H1 (cell line): ENCODE data around the gene SMYD1. TPM values are rescaled to one million over a fixed set of nuclear protein-coding genes. Genes with fewer than 3 reads are reported as not detected.

Experiments used
- CTCF ChIA-PET: fragments of 300-600 bp; sonication (Branson Sonifier 250); formaldehyde crosslinking; loops from one replicate; lab custom pipeline; 2021; ENCODE audit not compliant: partially characterized antibody; lab: Charles Lee
- POLR2A ChIA-PET: fragments of 300-600 bp; sonication (Branson Sonifier 250); formaldehyde crosslinking; loops from one replicate; lab custom pipeline; 2021; ENCODE audit warnings: inconsistent platforms; ENCODE audit not compliant: partially characterized antibody; lab: Charles Lee
- DNase-seq, 2 experiments: peaks; one replicate each; pipeline versions ENCODE4 v3.0.0 to v3.0.0-alpha.2; 2010 to 2022; ENCODE audit warnings: low spot score in 2 of 2, low read depth in 1 of 2, mixed read lengths in 1 of 2
- FAIRE-seq: peaks from 2 replicates; lab custom pipeline; 2011; peaks lifted over from hg19 to GRCh38; lab: Jason Lieb, UNC
- H2AFZ ChIP-seq: 2 replicates; pipeline ENCODE4 v1.8.1; 2012; ENCODE audit warnings: low read length, inconsistent platforms
- H2AK5ac ChIP-seq: 2 replicates; pipeline ENCODE4 v1.6.1; 2013; ENCODE audit warnings: low read depth, low read length
- H2BK120ac ChIP-seq: replicated peaks from 2 replicates; pipeline ENCODE3; 2013; ENCODE audit warnings: low read depth, low read length, inconsistent platforms
- H2BK12ac ChIP-seq: 2 replicates; pipeline ENCODE4 v1.6.1; 2013; ENCODE audit warnings: low read depth, low read length
- H2BK15ac ChIP-seq: 2 replicates; pipeline ENCODE4 v1.6.1; 2013; ENCODE audit warnings: low read length
- H2BK20ac ChIP-seq: 2 replicates; pipeline ENCODE4 v1.6.1; 2013; ENCODE audit warnings: low read length
- H2BK5ac ChIP-seq: 2 replicates; pipeline ENCODE4 v1.6.1; 2013; ENCODE audit warnings: low read depth, low read length
- H3K14ac ChIP-seq: 2 replicates; pipeline ENCODE4 v1.6.1; 2013; ENCODE audit warnings: inconsistent platforms; ENCODE audit not compliant: insufficient read length
- H3K18ac ChIP-seq: 2 replicates; pipeline ENCODE4 v1.6.1; 2013; ENCODE audit warnings: low read length; ENCODE audit errors: extremely low read depth
- H3K23ac ChIP-seq: 2 replicates; pipeline ENCODE4 v1.6.1; 2013; ENCODE audit warnings: inconsistent platforms; ENCODE audit not compliant: insufficient read length
- H3K23me2 ChIP-seq: 2 replicates; pipeline ENCODE4 v1.6.1; 2013; ENCODE audit warnings: low read depth, low read length
- H3K27ac ChIP-seq: 2 replicates; pipeline ENCODE4 v1.6.1; 2011; ENCODE audit warnings: low read depth, low read length, inconsistent platforms
- H3K27me3 ChIP-seq, 4 experiments: replicated peaks in 1 of 4; 1 replicate in 1 of 4; 2 replicates in 3 of 4; pipeline versions ENCODE4 v1.6.1 to v1.8.1; 2011 to 2013; ENCODE audit warnings: low read length in 3 of 4, mild to moderate bottlenecking in 3 of 4, inconsistent platforms in 2 of 4, mixed read lengths in 2 of 4, moderate library complexity in 1 of 4; ENCODE audit not compliant: control insufficient read depth in 3 of 4, insufficient read depth in 3 of 4; ENCODE audit errors: extremely low read depth in 1 of 4
- H3K36me3 ChIP-seq, 4 experiments: 2 replicates each; pipeline versions ENCODE4 v1.6.1 to v1.8.1; 2011 to 2013; ENCODE audit warnings: mild to moderate bottlenecking in 4 of 4, low read length in 3 of 4, moderate library complexity in 2 of 4, control low read depth in 1 of 4, inconsistent platforms in 1 of 4; ENCODE audit not compliant: insufficient read depth in 4 of 4, control insufficient read depth in 2 of 4
- H3K4ac ChIP-seq: replicated peaks from 2 replicates; pipeline ENCODE3; 2013; ENCODE audit warnings: low read length, low read depth, mixed read lengths, inconsistent platforms; ENCODE audit not compliant: insufficient read length
- H3K4me1 ChIP-seq, 4 experiments: replicated peaks in 1 of 4; 1 replicate in 1 of 4; 2 replicates in 3 of 4; pipeline versions ENCODE4 v1.6.1 to v1.8.1; 2011 to 2013; ENCODE audit warnings: low read length in 3 of 4, inconsistent platforms in 2 of 4, mixed read lengths in 1 of 4; ENCODE audit not compliant: insufficient read depth in 4 of 4, control insufficient read depth in 3 of 4
- H3K4me2 ChIP-seq, 2 experiments: 2 replicates each; pipeline versions ENCODE4 v1.6.1 to v1.8.1; 2011 to 2013; ENCODE audit warnings: low read depth in 2 of 2, low read length in 2 of 2, control low read depth in 1 of 2, inconsistent platforms in 1 of 2, mild to moderate bottlenecking in 1 of 2; ENCODE audit not compliant: insufficient read depth in 1 of 2
- H3K4me3 ChIP-seq, 4 experiments: fragments of 200-600, 300-600 bp in 1 of 4; sonication (generic), shearing (Covaris generic), sonication (Bioruptor Twin) in 1 of 4; 2 replicates each; pipeline versions ENCODE4 v1.5.1 to v1.8.1; 2011 to 2016; ENCODE audit warnings: low read length in 4 of 4, low read depth in 3 of 4, control low read depth in 2 of 4, inconsistent platforms in 2 of 4, mild to moderate bottlenecking in 2 of 4, mixed read lengths in 1 of 4, moderate library complexity in 1 of 4; ENCODE audit not compliant: insufficient read depth in 2 of 4; ENCODE audit errors: extremely low read depth in 1 of 4
- H3K56ac ChIP-seq: replicated peaks from 2 replicates; pipeline ENCODE3; 2013; ENCODE audit warnings: low read depth, mild to moderate bottlenecking, mixed read lengths, low read length, inconsistent platforms; ENCODE audit not compliant: insufficient read length
- H3K79me1 ChIP-seq: 2 replicates; pipeline ENCODE4 v1.6.1; 2013; ENCODE audit warnings: low read depth, low read length, control low read depth
- H3K79me2 ChIP-seq, 2 experiments: 2 replicates each; pipeline versions ENCODE4 v1.6.1 to v1.8.1; 2012 to 2013; ENCODE audit warnings: low read length in 2 of 2, mild to moderate bottlenecking in 2 of 2, inconsistent platforms in 1 of 2; ENCODE audit not compliant: insufficient read depth in 2 of 2, control insufficient read depth in 1 of 2
- H3K9ac ChIP-seq, 4 experiments: replicated peaks in 1 of 4; 1 replicate in 1 of 4; 2 replicates in 3 of 4; pipeline versions ENCODE4 v1.6.1 to v1.8.1; 2011 to 2013; ENCODE audit warnings: low read depth in 3 of 4, low read length in 3 of 4, control low read depth in 2 of 4, mild to moderate bottlenecking in 2 of 4, moderate library complexity in 2 of 4, inconsistent platforms in 1 of 4; ENCODE audit errors: extremely low read depth in 1 of 4
- H3K9me3 ChIP-seq, 2 experiments: 2 replicates each; pipeline versions ENCODE4 v1.6.1 to v1.8.1; 2012 to 2013; ENCODE audit warnings: mild to moderate bottlenecking in 2 of 2, moderate library complexity in 2 of 2, control low read depth in 1 of 2, inconsistent platforms in 1 of 2, low read depth in 1 of 2, low read length in 1 of 2, mixed read lengths in 1 of 2; ENCODE audit not compliant: insufficient read depth in 2 of 2
- H4K20me1 ChIP-seq, 2 experiments: replicated peaks in 1 of 2; 2 replicates each; pipeline versions ENCODE3 to v1.8.1; 2011 to 2013; ENCODE audit warnings: inconsistent platforms in 2 of 2, low read length in 2 of 2, mild to moderate bottlenecking in 1 of 2; ENCODE audit not compliant: insufficient read depth in 2 of 2, control insufficient read depth in 1 of 2
- H4K5ac ChIP-seq: 2 replicates; pipeline ENCODE4 v1.6.1; 2013; ENCODE audit warnings: low read length, low read depth, mixed read lengths, inconsistent platforms; ENCODE audit not compliant: insufficient read length
- H4K8ac ChIP-seq: 2 replicates; pipeline ENCODE4 v1.8.0; 2013; ENCODE audit warnings: mild to moderate bottlenecking, moderate library complexity, low read length, inconsistent platforms; ENCODE audit not compliant: insufficient read depth; ENCODE audit errors: extremely low read depth
- H4K91ac ChIP-seq: replicated peaks from 2 replicates; pipeline ENCODE3; 2013; ENCODE audit warnings: low read length, mixed read lengths, inconsistent platforms; ENCODE audit not compliant: insufficient read length
- EP300 ChIP-seq, 2 experiments: IDR thresholded peaks; 1 replicate in 1 of 2; 2 replicates in 1 of 2; pipeline ENCODE4 v1.6.1; 2011 to 2012; ENCODE audit warnings: low read depth in 2 of 2, low read length in 2 of 2, mild to moderate bottlenecking in 2 of 2, borderline replicate concordance in 1 of 2, inconsistent platforms in 1 of 2, moderate library complexity in 1 of 2
- EZH2 ChIP-seq: fragments of 200-600 bp; sonication (generic); IDR thresholded peaks from 2 replicates; pipeline ENCODE4 v1.7.1; 2012; ENCODE audit warnings: low read depth, mild to moderate bottlenecking, moderate library complexity, low read length, inconsistent platforms; ENCODE audit not compliant: severe bottlenecking
- JUN ChIP-seq: IDR thresholded peaks from 2 replicates; pipeline ENCODE4 v1.6.1; 2011; ENCODE audit warnings: low read depth, mild to moderate bottlenecking, improper control_type of control experiment, low read length
- MAX ChIP-seq: IDR thresholded peaks from 2 replicates; pipeline ENCODE4 v1.6.1; 2012; ENCODE audit warnings: inconsistent platforms
- YY1 ChIP-seq: IDR thresholded peaks from 2 replicates; pipeline ENCODE4 v1.6.1; 2011; ENCODE audit warnings: low read depth, mild to moderate bottlenecking, low read length
- ZNF274 ChIP-seq: IDR thresholded peaks from 2 replicates; pipeline ENCODE4 v1.7.0; 2012; ENCODE audit warnings: low read length, borderline replicate concordance; ENCODE audit errors: extremely low read depth
- WGBS, 2 experiments: shearing (Covaris generic) in 1 of 2; methylation state at CpG; one replicate each; pipeline versions ENCODE4 v1.1.6 to v1.1.7; 2013 to 2015; ENCODE audit warnings: low lambda C conversion rate in 2 of 2, mixed read lengths in 2 of 2, inconsistent platforms in 1 of 2, low coverage in 1 of 2, missing lambda C conversion rate in 1 of 2; ENCODE audit not compliant: insufficient replicate concordance in 2 of 2, insufficient coverage in 1 of 2, insufficient read length in 1 of 2; ENCODE audit errors: extremely low coverage in 1 of 2, missing lambda C conversion rate in 1 of 2; 5-methylcytosine and 5-hydroxymethylcytosine counted together
- polyA plus RNA-seq, 7 experiments: library from polyadenylated mRNA; depleted of rRNA in 3 of 7; stranded (reverse) in 5 of 7; unstranded in 2 of 7; fragments of >200 nt in 5 of 7; fragments of 200-250 nt in 2 of 7; gene quantifications; 1 replicate in 5 of 7; 2 replicates in 1 of 7; 4 replicates in 1 of 7; pipeline versions ENCODE4 v1.2.1 to v1.2.3, GENCODE V29; 2011 to 2013; ENCODE audit warnings: missing spikeins in 2 of 7, mixed read lengths in 2 of 7
- total RNA-seq: library from RNA; stranded (reverse); fragmentation: NEBNext Ultra II Directional; extraction: Animal tissue kit (Norgen Biotek cat#: 25700); gene quantifications from 2 replicates; pipeline ENCODE4 v1.2.1, GENCODE V29; 2021

The SMYD1 gene
- total and polyA plus RNA-seq, 2 of the 8 experiments (the other 6 are each of a cell fraction or from before 2014, with no cell fraction given), result 0.06 TPM; not detected in 1

- Histone ChIP-seq H3K14ac (no peak overlapping the region), H3K56ac (no peak overlapping the region), H3K27ac (no peak overlapping the region), H3K79me2 (no peaks in the 10 kb centered on the region), H3K18ac (no peak overlapping the region), H3K79me1 (no peaks in the 10 kb centered on the region), H2AK5ac (no peak overlapping the region), H3K9me3 (no peaks in the 10 kb centered on the region), H2BK12ac (no peak overlapping the region), H2BK15ac (no peak overlapping the region), H3K23me2 (no peaks in the 10 kb centered on the region; the same call in 1 of the 2 replicates), H3K9ac (no peak overlapping the region), H2BK5ac (no peak overlapping the region), H3K36me3 (no peaks in the 10 kb centered on the region), H3K27me3 (no peaks in the 10 kb centered on the region), H2AFZ (no peak overlapping the region), H2BK120ac (no peak overlapping the region), H3K4me3 (no peak overlapping the region), H4K8ac (no peak overlapping the region), H4K20me1 (no peaks in the 10 kb centered on the region), H4K91ac (no peak overlapping the region), H3K4ac (no peak overlapping the region), H4K5ac (no peak overlapping the region), H3K4me1 (peaks cover 0 to 6% (median 0%) of the 10 kb centered on the region in 4 experiments; a peak in 2 of 7 replicates), H2BK20ac (no peak overlapping the region), H3K4me2 (no peak overlapping the region), H3K23ac (no peak overlapping the region)
- TF ChIP-seq EP300 (IDR thresholded peaks at IDR 0.05; ENCODE audit: borderline replicate concordance in 1 of 2, low read depth in 2 of 2, low read length in 2 of 2), result no peak
- no peak for TF ChIP-seq EZH2
- no peak for TF ChIP-seq MAX
- TF ChIP-seq ZNF274, result no peak
- no peak for TF ChIP-seq JUN
- TF ChIP-seq YY1, result no peak
- ChIA-PET POLR2A (interaction anchor here (1.3 to 2.0 kb wide), 2 partner anchors 10 to 105 kb away, joined by 3 to 6 read pairs; partner anchors contain the start of genes KRCC1 and THNSL2), CTCF (interaction anchor here (1.0 to 7.5 kb wide), 15 partner anchors 9 to 297 kb away, joined by 3 to 134 read pairs (median 5); partner anchors contain the start of gene SMYD1)
- DNase-seq (no peak), FAIRE-seq (no peak)
- whole genome bisulfite sequencing, 2 experiments, result 97% methylated on average over 3 of the region's 3 CpGs; no CpG with 5 or more reads in 1 of the 2 experiments
Observed at GRCh38 chr2:88159481-88159880, 91.9 kb downstream of the SMYD1 start.
